ENCODE data around the gene C4A.
A peak's percentile ranks its signal among the peaks of the same experiment; 100 is the strongest.
"Not testable (repeated sequence)": the region's sequence is repeated elsewhere in the genome, so short reads cannot be mapped to it uniquely, and the experiment has no call there.

The C4A gene

GRCh38 chr6:31961616-31962015 lies 20.2 kb upstream of the C4A start:
- DNase-seq: no peak

GRCh38 chr6:31963921-31964320 lies 17.9 kb upstream of the C4A start:
- no peak for DNase-seq

GRCh38 chr6:31965700-31966099 lies 16.2 kb upstream of the C4A start:
- no peak for DNase-seq

GRCh38 chr6:31966506-31966905 lies 15.4 kb upstream of the C4A start:
- no peak for DNase-seq

GRCh38 chr6:31966997-31967925 lies 14.6 kb upstream of the C4A start:
- no peak for DNase-seq

- DNase-seq: no peak
These were observed 13.9 kb upstream of the C4A start for GRCh38 chr6:31967926-31968320.

GRCh38 chr6:31968326-31968725 lies 13.5 kb upstream of the C4A start:
- DNase-seq: no peak

- DNase-seq: no peak
These were observed 12.8 kb upstream of the C4A start for GRCh38 chr6:31968791-31969711.

- no peak for DNase-seq
These were observed 11.9 kb upstream of the C4A start for GRCh38 chr6:31969712-31970603.

- DNase-seq: peak; percentile 79
These were observed 11.1 kb upstream of the C4A start for GRCh38 chr6:31970604-31971271.

- DNase-seq: peak; percentile 74
These were observed 10.4 kb upstream of the C4A start for GRCh38 chr6:31971279-31971992.

GRCh38 chr6:31971993-31972708 lies 9.7 kb upstream of the C4A start, which contains the start of gene DXO:
Gene DXO (minus strand): TSS chr6:31972138. CDS start chr6:31971675, 463 bp downstream.
- peak; percentile 100 for DNase-seq

GRCh38 chr6:31972709-31973350 lies 9.0 kb upstream of the C4A start:
- DNase-seq: no peak

- not testable (repeated sequence) for DNase-seq
These were observed 5.8 kb upstream of the C4A start for GRCh38 chr6:31976065-31976464.

GRCh38 chr6:31977816-31978431 lies 3.9 kb upstream of the C4A start:
- no peak for DNase-seq

GRCh38 chr6:31978831-31979230 lies 3.0 kb upstream of the C4A start:
- no peak for DNase-seq

- DNase-seq: no peak
These were observed 2.5 kb upstream of the C4A start for GRCh38 chr6:31979238-31979898.

- not testable (repeated sequence) for DNase-seq
These were observed 1.5 kb upstream of the C4A start for GRCh38 chr6:31980195-31980876.
